HG02610 (cell line): ENCODE results near the gene KCTD13.
"Not testable (repeated sequence)": the region's sequence is repeated elsewhere in the genome, so short reads cannot be mapped to it uniquely, and the experiment has no call there.

Source experiments
- ATAC-seq: cut with Tn5 transposase; IDR thresholded peaks from one replicate; pipeline ENCODE4 v1.9.1; 2021; ENCODE audit warnings: mild to moderate bottlenecking, moderate library complexity; ENCODE audit not compliant: unreplicated experiment

The KCTD13 gene

DNA sequence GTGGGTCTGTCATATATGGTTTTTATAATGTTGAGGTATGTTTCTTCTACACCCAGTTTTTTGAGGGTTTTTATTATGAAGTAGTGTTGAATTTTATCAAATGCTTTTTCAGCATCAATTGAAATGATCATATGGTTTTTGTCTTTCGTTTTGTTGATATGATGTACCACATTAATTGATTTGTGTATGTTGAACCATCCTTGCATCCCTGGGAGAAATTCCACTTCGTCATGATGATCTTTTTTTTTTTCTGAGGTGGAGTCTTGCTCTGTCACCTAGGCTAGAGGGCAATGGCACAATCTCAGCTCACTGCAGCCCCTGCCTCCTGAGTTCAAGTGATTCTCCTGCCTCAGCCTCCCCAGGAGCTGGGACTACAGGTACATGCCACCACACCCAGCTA is 21.9 kb upstream of the KCTD13 start:
- no peak for ATAC-seq

DNA sequence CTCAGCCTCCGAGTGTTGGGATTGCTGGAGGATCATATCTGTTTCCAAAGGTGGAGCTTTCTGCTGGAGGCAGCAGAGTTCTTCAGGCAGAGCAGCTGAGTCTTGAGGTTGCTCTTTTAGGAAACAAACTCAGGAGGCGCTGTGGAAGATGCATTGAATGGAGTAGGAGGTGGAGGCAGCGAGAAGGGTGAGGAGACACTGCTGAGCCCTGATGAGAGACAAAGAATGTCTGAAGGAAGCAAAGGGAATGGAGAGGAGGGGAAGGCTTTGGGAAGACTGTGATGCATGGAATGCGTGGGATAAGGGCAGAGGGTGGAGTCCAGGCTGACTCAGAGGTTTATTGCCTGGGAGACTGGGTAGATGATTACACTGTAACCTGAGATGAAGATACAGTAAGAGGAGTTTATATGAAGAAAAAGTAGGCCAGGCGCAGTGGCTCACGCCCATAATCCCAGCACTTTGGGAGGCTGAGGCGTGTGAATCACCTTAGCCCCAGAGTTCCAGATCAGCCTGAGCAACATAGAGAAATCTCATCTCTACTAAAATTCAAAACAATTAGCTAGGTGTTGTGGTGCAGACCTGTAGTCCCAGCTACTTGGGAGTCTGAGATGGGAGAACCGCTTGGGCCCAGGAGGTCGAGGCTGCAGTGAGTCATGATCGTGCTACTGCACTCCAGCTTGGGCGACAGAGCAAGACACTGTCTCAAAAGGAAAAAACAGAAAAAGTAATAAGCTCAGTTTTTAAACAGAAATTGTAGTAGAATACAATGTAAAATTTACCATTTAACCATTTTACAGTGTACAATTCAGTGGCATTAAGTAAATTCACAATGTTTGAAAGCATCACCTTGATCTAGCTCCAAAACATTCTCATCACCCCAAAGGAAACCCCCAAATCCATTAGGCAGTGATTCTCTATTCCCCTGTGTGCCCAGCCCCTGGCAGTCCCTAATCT is 18.1 kb upstream of the KCTD13 start:
- ATAC-seq, result no peak

DNA sequence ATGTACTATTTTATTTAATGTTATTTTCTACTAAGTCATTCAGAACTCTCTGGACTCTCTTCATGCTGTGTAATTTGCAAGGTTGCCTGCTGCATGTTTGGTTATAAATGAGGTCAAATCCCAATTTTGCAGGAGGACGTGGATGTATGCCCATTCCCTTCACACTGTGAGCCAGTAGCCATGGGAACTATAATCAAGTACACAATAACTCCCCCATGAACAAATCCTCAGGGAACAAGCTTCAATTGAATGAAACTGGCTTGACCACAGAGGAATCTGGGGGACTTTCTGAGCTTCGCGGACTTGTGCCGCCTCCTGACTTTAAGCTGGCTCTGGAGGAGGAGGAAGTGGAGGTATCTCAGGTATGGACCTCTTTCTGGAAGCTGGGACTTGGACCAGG is 14.6 kb upstream of the KCTD13 start:
- ATAC-seq, result no peak

DNA sequence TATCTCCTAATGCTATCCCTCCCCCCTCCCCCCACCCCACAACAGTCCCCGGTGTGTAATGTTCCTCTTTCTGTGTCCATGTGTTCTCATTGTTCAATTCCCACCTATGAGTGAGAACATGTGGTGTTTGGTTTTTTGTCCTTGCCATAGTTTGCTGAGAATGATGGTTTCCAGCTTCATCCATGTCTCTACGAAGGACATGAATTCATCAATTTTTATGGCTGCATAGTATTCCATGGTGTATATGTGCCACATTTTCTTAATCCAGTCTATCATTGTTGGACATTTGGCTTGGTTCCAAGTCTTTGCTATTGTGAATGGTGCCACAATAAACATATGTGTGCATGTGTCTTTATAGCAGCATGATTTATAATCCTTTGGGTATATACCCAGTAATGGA is 5.7 kb upstream of the KCTD13 start:
- not testable (repeated sequence) for ATAC-seq

DNA sequence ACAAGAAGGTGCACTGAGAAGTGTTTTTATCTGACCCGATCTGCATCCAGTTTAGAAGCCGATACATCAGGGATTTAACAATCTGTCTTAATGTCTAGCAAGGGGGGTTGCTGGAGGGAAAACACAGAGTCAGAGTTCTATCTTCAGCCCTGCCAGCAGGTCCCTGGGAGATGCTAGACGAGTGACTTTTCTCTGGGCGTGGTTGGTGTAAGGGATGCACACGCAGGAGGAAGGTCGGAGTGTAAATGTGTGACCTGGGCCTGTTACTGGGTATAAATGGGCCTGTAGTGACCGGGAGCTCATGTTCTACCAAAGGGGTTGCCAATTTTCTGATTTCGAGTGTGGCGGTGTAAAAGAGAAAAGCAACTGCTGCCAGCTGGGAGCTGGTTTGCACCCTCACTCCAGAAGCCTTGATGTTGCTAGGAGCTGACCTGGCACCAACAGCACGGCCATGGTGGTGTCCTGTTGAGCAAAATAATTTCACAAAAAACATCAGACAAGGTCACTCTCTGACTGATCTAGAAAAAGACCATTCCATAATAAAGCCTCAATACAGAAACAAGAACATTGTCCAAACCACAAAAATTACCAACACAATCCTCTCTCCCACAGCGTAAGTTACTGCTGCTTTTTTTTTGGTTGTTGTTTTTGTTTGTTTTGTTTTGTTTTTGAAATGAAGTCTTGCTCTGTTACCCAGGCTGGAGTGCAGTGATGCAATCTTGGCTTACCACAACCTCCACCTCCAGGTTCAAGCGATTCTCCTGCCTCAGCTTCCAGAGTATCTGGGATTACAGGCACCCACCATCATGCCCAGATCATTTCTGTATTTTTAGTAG is 1.3 kb upstream of the KCTD13 start:
- no peak for ATAC-seq

DNA sequence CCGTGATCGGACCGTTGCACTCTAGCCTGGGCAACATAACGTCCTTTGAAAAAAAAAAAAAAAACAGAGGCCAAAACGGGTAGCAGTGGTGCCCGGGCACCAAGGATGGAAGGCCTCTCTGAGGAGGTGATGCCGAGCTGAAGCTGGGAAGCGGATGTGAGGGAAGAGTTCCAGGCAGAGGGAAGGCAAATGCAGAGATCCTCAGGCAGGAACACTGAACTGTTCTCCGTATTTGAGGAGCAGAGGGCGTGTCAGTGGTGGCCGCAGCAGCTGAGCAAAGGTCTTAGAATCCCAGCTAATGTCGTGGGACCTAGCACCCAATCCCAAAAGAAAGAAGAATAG is 656 bp upstream of the KCTD13 start:
- ATAC-seq, result no peak

DNA sequence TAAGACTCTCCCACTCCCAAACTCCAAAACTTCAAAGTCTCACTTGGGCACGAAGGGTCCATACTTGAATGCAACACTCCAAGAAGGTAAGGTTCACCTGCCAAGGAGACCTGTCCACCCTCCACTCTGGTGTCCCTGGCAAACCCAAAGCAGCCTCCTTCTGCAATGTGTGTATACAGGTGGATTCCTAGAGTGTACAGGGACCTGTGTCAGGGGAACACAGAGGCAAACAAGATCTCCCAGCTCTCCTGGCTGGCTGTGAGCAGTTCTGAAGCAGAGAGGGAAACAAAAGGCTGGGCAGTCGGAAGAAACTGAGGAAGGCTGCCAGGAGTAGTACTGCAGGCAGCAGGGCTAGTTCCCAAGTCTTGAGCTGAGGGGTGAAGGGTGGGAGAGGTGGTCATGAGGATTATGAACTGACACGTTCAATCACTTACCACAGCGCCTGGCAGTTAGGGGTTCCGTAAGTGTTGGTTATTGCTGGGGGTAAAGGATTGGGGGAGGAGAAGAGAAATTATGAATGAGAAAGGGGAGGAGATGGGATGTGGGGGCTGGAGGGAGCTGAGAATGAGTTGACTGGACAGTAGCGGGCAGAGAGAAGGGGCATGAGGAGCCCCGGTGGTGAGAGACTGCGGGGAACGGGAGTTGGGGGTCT is 795 bp downstream of the KCTD13 start:
- ATAC-seq, result peak; percentile 6

DNA sequence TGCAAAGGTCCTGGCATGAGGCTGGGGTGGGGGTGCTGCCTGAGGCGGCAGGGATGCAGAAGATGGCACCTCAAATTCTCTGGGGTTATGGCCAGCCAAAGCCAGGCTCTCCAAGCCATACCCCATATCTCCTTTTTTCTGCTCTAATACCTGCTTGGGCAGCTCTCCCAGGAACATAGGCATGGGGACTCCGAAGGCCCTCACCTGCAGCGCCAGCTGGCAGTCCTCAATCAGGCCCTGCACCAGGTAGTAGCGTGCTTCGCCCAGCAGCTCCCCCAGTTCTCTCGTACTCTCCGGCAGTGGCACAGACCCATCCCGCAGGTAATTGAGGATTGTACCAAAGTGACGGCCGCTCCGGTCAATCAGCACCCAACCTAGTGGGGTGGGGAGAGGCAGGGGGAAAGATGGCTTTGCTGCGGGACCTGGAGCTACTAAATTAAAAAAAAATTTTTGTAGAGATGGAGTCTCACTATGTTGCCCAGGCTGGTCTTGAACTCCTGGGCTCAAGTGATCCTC is 3.0 kb downstream of the KCTD13 start:
- no peak for ATAC-seq

DNA sequence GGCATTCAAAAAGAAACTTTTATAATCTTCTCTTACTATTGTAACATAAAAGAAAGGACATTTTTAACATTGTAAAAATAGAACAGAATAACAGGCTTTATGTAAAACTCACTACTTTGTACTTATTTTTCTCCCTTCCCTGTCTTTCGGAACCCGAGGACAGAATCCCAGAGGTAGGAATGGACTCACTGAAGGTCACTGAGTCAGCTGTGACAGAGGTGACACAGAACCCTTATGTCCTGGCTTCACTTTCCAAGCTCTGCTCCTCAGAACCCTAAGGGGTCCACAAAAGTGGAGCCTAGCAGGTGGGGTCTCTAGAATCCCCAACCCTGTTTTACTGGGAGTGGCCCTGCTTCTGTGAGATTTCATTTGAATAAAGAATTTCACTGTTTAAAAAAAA is 3.7 kb downstream of the KCTD13 start:
- ATAC-seq, result no peak

DNA sequence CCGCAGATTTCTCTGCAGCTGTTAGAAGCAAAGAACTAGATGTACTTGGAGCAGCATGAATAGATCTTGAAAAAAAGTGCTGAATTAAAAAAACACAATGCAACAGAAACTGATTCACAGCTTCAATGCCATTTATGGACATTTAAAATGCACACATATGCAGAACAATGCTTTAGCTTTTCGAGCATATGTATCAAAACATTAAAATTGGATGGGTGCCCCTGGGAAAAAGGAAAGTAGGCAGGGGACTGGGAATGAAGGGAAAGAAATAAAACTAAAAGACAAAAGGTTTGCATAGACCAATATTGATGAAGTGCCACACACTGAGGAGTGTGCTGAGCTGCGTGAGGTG is 5.0 kb downstream of the KCTD13 start:
- ATAC-seq, result no peak

DNA sequence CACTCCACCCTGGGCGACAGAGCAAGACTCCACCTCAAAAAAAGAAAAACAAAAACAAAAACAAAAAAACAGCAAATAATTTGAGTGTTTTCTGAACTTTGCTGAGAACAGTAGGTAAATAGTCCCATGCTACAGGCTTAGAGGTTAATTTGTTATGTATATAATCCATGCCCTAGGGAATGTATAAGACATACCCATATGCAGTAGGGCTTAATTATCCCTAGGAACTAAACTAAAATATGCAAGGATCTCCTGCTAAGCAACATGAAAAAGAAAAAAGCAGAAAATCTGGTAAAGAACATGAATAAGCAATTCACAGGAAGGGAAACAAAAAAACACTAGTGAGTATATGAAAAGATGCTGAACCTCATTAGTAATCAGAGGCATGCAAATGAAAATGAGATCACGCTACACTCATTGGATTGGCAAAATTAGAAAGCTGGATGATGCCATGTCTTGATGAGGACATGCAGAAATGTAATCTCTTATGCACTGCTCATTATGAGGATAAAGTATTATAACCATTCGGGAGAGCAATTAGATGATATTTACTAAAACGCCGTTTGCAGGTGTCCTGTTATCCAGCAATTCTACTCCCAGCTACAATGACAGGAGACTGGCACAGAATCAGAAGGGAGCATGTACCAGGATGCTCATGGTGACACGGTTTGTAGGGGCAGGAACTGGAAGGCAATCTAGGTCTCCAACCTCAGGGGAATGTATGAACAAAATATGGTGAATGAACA is 5.6 kb downstream of the KCTD13 start:
- no peak for ATAC-seq

DNA sequence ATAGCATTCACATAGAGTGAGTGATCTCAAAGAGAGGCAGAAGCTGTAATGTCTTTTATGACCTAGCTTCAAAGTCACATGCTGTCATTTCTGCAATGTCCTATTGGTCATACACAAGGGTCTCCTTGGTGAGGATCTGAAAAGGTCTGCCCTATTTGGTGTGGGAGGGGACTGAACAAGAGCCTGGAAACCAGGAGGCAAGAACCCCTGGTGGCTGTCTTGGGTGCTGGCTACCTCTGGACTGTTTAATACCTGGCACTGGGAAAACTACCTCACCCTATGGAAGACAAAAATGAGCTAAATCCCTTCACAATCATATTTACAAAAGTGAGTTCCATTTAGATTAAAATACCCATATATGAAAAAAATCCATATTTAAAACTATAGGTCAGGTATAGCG is 9.0 kb downstream of the KCTD13 start:
- ATAC-seq, result no peak

DNA sequence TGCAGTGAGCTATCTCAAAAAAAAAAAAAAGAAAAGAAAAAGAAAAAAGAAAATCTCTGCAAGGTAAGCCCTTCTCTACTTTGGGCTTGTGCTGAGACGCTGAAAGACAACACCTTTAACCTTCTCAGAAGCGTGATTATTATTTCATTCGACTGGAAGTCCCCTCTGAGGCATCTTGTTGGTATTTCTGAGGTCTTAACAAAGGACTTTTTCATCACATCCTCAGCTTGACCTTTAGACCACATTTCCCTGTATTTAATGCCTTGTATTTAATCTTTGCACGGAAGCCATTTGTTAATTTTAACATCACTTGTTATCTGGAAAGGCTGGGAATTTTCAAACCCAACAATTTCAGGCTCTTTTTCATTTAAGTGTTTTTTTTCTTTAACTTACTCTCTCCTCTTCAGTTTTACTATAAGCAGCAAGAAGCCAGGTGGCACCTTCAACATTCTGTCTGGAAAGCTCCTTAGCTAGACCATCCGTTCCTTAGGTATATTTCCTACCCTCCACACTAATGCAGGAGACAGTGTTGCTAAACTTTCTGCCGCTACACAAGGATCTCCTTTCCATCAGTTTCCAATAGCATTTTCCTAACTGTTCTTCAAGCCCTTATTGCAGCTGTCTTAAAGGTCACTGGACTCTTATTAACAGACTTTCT is 10.3 kb downstream of the KCTD13 start:
- ATAC-seq, result no peak

DNA sequence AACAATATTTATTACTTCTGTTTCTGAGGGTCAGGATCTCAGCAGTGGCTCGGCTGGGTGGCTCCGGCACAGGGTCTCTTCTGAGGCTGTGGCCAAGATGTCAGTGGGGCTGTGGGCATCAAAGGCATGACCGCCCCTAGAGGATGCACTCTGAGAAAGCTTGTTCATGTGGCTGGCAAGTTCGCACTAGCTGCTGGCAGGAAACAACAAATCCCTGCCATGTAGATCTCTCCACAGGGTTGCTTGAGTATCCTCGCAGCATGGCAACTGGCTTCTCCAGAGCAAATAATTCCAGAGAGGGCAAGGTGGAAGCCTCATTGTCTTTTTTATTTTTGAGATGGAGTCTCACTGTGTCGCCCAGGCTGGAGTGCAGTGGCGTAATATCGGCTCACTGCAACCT is 12.5 kb downstream of the KCTD13 start:
- no peak for ATAC-seq

DNA sequence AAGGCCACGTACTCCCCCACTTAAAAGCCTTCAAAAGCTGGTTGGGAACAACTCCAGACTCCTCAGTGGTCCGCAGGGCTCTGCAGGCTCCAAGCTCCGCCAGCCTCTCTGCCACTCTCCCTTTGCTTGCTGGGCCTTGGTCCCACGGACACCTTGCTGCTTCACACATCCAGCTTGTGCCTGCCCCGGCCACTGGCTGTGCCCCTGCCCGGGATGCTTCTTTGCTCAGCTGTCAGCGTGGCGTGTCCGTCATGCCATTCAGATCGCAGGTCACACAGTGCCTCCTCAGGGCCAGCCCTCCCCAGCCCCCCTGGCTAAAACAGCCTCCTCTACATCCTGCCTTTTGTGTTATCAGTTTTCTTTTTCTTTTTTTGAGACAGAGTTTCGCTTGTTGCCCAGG is 13.9 kb downstream of the KCTD13 start:
- ATAC-seq, result no peak

DNA sequence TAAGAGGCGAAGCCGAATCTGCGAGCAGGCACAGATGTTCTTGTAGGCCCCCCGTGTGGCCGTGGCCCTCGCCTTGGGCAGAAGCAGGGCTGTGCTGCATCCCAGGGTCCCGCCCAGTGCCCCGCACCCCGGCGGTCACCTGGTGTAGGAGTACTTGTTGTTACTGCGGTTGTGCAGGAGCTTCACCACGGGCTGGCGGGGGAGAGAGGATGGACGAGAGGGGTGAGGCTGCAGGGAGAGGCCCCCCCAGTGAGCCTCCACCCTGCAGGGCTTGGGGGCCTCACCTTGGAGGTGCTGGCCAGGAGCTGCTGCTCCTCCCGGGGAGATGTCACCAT is 14.4 kb downstream of the KCTD13 start:
- no peak for ATAC-seq

DNA sequence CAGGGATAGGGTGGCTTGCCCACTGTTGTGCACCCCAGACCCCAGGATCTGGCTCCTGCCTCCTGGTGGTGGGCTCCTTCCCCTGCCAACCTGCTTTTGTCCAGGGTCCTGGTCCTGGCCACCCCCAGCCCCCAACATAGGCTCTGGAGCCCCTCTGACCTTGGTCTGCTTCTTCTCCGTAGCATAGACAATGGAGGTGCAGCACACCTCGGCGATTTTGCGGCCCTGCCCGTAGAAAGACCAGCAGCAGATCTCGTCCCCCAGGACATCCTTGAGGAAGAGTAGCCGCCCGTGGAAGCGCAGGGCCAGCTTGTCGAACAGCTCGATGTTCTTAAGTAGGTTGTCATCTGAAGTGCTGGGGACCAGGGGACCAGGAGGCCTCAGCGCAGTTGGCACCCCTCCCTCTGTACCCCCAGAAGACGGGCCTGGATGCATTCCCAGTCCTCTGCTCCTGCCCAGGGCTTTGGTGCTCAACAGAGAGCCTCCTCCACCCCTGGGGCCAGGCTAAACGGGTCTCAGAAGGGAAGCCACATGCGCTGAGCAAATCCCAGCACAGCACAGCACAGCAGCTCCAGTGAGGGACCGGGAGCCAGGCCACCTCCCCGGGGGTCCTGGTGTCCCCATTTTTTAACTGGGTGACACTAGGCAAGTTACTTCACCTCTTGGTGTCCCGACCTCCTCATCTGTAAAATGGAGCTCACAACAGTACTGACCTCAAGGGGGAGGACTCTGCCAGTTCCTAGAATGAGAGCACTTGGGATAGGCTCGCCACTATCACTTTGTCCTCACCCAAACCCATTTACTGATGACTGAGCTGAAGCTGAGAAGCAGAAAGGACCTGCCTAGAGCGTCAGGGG is 15.0 kb downstream of the KCTD13 start:
- ATAC-seq, result no peak

DNA sequence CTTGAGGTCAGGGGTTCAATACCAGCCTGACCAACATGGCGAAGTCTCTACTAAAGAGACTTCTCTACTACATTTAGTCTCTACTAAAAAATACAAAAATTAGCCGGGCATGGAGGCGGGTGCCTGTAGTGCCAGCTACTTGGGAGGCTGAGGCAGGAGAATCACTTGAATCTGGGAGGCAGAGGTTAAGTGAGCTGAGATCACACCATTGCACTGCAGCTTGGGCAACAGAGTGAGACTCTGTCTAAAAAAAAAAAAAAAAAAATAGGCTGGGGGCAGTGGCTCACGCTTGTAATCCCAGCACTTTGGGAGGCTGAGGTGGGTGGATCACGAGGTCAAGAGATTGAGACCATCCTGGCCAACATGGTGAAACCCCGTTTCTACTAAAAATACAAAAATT is 16.2 kb downstream of the KCTD13 start:
- not testable (repeated sequence) for ATAC-seq

DNA sequence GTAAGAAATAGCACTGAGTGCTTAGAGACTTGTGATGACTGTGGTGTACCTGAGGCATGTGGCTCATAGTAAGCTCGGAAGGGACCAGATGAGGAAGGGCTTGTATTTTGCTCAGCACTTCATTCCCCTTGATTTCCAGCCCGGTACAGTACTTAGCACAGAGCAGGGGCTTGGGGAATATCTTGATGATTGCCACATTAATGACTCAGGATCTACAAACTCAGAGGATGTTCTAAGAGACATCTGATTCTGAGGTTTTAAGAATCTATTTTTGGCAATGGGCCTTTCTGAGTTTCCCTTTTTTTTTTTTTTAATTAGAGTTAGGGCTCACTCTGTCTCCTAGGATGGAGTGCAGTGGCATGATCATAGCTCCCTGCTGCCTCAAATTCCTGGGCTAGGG is 16.6 kb downstream of the KCTD13 start:
- ATAC-seq, result no peak
